K562 (cell line): ENCODE data around the gene ATP5PD. TPM values are rescaled to one million over a fixed set of nuclear protein-coding genes. Genes with fewer than 3 reads are reported as not detected.

Source experiments
- ATF7 ChIP-seq: fragments of 450-650 bp; IDR thresholded peaks from 2 replicates; pipeline ENCODE4 v1.7.1; 2014; ENCODE audit warnings: mild to moderate bottlenecking, moderate library complexity
- BDP1 ChIP-seq: IDR thresholded peaks from 3 replicates; pipeline ENCODE4 v1.6.1; 2011; ENCODE audit not compliant: insufficient read length, insufficient read depth
- BHLHE40 ChIP-seq: IDR thresholded peaks from 2 replicates; pipeline ENCODE4 v1.6.1; 2011; ENCODE audit warnings: low read length, improper control_type of control experiment
- BMI1 ChIP-seq: fragments of 150-350 bp; IDR thresholded peaks from 2 replicates; pipeline ENCODE4 v1.6.1; 2014; ENCODE audit warnings: low read length
- CBFA2T2 ChIP-seq: fragments of 450-650 bp; conservative IDR thresholded peaks from 2 replicates; pipeline ENCODE4 v1.6.1; 2017; ENCODE audit warnings: mild to moderate bottlenecking
- CHD2 ChIP-seq: IDR thresholded peaks from 2 replicates; pipeline ENCODE4 v1.6.1; 2011; ENCODE audit warnings: low read depth, low read length
- ESRRB ChIP-seq: fragments of 250-450 bp; sonication (Bioruptor Pico); IDR thresholded peaks from 2 replicates; pipeline ENCODE4 v1.5.0; 2020; ENCODE audit warnings: mild to moderate bottlenecking, moderate library complexity, borderline replicate concordance
- GATAD2B ChIP-seq: fragments of 450-650 bp; IDR thresholded peaks from 2 replicates; pipeline ENCODE4 v1.6.1; 2017; ENCODE audit warnings: mild to moderate bottlenecking, borderline replicate concordance
- HNRNPLL ChIP-seq: fragments of 200-400 bp; formaldehyde crosslinking; IDR thresholded peaks from 2 replicates; pipeline ENCODE4 v1.6.1; 2017; ENCODE audit warnings: low read length, low read depth, mild to moderate bottlenecking; ENCODE audit not compliant: poor library complexity, severe bottlenecking
- JUN ChIP-seq, 2 experiments: sonication (generic) in 1 of 2; formaldehyde crosslinking in 1 of 2; IDR thresholded peaks; 2 replicates each; pipeline versions ENCODE4 v1.6.1 to v1.8.0; 2012 to 2022; ENCODE audit warnings: borderline replicate concordance in 2 of 2, mild to moderate bottlenecking in 2 of 2, improper control_type of control experiment in 1 of 2, low read depth in 1 of 2, low read length in 1 of 2, missing genetic modification reagents in 1 of 2
- MXI1 ChIP-seq: IDR thresholded peaks from 2 replicates; pipeline ENCODE4 v1.6.1; 2011; ENCODE audit warnings: low read depth, mild to moderate bottlenecking, improper control_type of control experiment, low read length
- NR1H2 ChIP-seq: sonication (generic); formaldehyde crosslinking; IDR thresholded peaks from 2 replicates; pipeline ENCODE4 v1.4.0; 2020; ENCODE audit warnings: mild to moderate bottlenecking, missing genetic modification reagents
- PCBP1 ChIP-seq: fragments of 200-400 bp; formaldehyde crosslinking; IDR thresholded peaks from 2 replicates; pipeline ENCODE4 v1.6.1; 2018; ENCODE audit warnings: mild to moderate bottlenecking, low read depth, low read length; ENCODE audit not compliant: poor library complexity, severe bottlenecking
- POLR3A ChIP-seq: IDR thresholded peaks from 2 replicates; pipeline ENCODE4 v1.6.1; 2011; ENCODE audit warnings: borderline replicate concordance, mild to moderate bottlenecking, moderate library complexity; ENCODE audit not compliant: insufficient read length, insufficient read depth; ENCODE audit errors: extremely low read depth
- RBM15 ChIP-seq: fragments of 200-400 bp; formaldehyde crosslinking; IDR thresholded peaks from 2 replicates; pipeline ENCODE4 v1.6.1; 2018; ENCODE audit warnings: mild to moderate bottlenecking, low read length, moderate library complexity; ENCODE audit not compliant: insufficient read depth
- SAFB ChIP-seq: fragments of 200-400 bp; formaldehyde crosslinking; IDR thresholded peaks from 2 replicates; pipeline ENCODE4 v1.6.1; 2017; ENCODE audit warnings: low read depth, low read length, borderline replicate concordance
- SMAD1 ChIP-seq: fragments of 150-350 bp; IDR thresholded peaks from 2 replicates; pipeline ENCODE4 v1.6.1; 2014; ENCODE audit warnings: low read length, low read depth; ENCODE audit not compliant: partially characterized antibody
- SMAD4 ChIP-seq: fragments of 250-450 bp; sonication (Bioruptor Pico); conservative IDR thresholded peaks from 2 replicates; pipeline ENCODE4 v1.8.0; 2021; ENCODE audit warnings: inconsistent platforms, mild to moderate bottlenecking, moderate library complexity
- SNRNP70 ChIP-seq: fragments of 200-400 bp; formaldehyde crosslinking; optimal IDR thresholded peaks from 2 replicates; pipeline ENCODE3; 2017; ENCODE audit warnings: low read depth, low read length
- STAG1 ChIP-seq: sonication (generic); formaldehyde crosslinking; IDR thresholded peaks from 2 replicates; pipeline ENCODE4 v1.5.0; 2020; ENCODE audit warnings: missing genetic modification reagents, borderline replicate concordance
- TBP ChIP-seq: optimal IDR thresholded peaks from 2 replicates; pipeline ENCODE3; 2011; ENCODE audit warnings: low read depth, low read length, improper control_type of control experiment
- WHSC1 ChIP-seq: IDR thresholded peaks from one replicate; pipeline ENCODE4 v1.6.1; 2012; ENCODE audit warnings: low read length, control low read depth, inconsistent platforms
- ZC3H4 ChIP-seq: sonication (generic); formaldehyde crosslinking; IDR thresholded peaks from 2 replicates; pipeline ENCODE4 v1.9.0; 2021; ENCODE audit warnings: missing genetic modification reagents, borderline replicate concordance
- ZFX ChIP-seq: sonication (generic); formaldehyde crosslinking; IDR thresholded peaks from 2 replicates; pipeline ENCODE4 v1.8.0; 2022; ENCODE audit warnings: mild to moderate bottlenecking, missing genetic modification reagents, moderate library complexity
- ZKSCAN3 ChIP-seq: fragments of 250-450 bp; sonication (Bioruptor Pico); IDR thresholded peaks from 2 replicates; pipeline ENCODE4 v1.4.0; 2020
- ZNF134 ChIP-seq: fragments of 250-450 bp; sonication (Bioruptor Pico); conservative IDR thresholded peaks from 2 replicates; pipeline ENCODE4 v1.4.0; 2020
- ZNF165 ChIP-seq: fragments of 250-450 bp; sonication (Bioruptor Pico); IDR thresholded peaks from 2 replicates; pipeline ENCODE4 v1.4.0; 2020; ENCODE audit warnings: borderline replicate concordance
- ZNF184 ChIP-seq: sonication (generic); formaldehyde crosslinking; IDR thresholded peaks from 2 replicates; pipeline ENCODE4 v1.5.0; 2020; ENCODE audit warnings: missing genetic modification reagents
- ZNF41 ChIP-seq: fragments of 250-450 bp; sonication (Bioruptor Pico); conservative IDR thresholded peaks from 2 replicates; pipeline ENCODE4 v1.4.0; 2020; ENCODE audit warnings: mild to moderate bottlenecking
- polyA plus RNA-seq, 8 experiments: library from polyadenylated mRNA; depleted of rRNA in 4 of 8; stranded (reverse) in 5 of 8; unstranded in 3 of 8; fragments of >200 nt; fragmentation: Nextera tagmentation in 2 of 8; fragmentation: Illumina TruSeq in 1 of 8; extraction: Ambion mirVana in 2 of 8; extraction: Trizol in 1 of 8; gene quantifications; 2 replicates each; pipeline versions ENCODE4 v1.2.1 to v1.2.3, GENCODE V29; 2011 to 2014; ENCODE audit warnings: inconsistent platforms in 1 of 8, missing spikeins in 1 of 8
- total RNA-seq, 7 experiments: library from RNA; depleted of rRNA in 6 of 7; stranded (reverse); fragments of >200 nt in 6 of 7; fragmentation: Illumina TruSeq in 2 of 7; extraction: Trizol in 2 of 7; gene quantifications; 2 replicates each; pipeline versions ENCODE4 v1.2.1 to v1.2.3, GENCODE V29; 2011 to 2021; ENCODE audit warnings: low replicate concordance in 1 of 7
- TF ChIP-seq, protein P1 (sequence below), 2 experiments: fragments of 450-650 bp in 1 of 2; sonication (generic) in 1 of 2; formaldehyde crosslinking in 1 of 2; IDR thresholded peaks in 1 of 2; conservative IDR thresholded peaks in 1 of 2; 2 replicates each; pipeline versions ENCODE4 v1.6.1 to v1.8.1; 2016 to 2023; ENCODE audit warnings: mild to moderate bottlenecking in 2 of 2, moderate library complexity in 2 of 2, inconsistent platforms in 1 of 2, missing genetic modification reagents in 1 of 2

The ATP5PD gene
- total and polyA plus RNA-seq, 9 of the 15 experiments (the other 6 are each of a cell fraction or from before 2014, with no cell fraction given) = 271 to 828 (median 432) TPM

DNA sequence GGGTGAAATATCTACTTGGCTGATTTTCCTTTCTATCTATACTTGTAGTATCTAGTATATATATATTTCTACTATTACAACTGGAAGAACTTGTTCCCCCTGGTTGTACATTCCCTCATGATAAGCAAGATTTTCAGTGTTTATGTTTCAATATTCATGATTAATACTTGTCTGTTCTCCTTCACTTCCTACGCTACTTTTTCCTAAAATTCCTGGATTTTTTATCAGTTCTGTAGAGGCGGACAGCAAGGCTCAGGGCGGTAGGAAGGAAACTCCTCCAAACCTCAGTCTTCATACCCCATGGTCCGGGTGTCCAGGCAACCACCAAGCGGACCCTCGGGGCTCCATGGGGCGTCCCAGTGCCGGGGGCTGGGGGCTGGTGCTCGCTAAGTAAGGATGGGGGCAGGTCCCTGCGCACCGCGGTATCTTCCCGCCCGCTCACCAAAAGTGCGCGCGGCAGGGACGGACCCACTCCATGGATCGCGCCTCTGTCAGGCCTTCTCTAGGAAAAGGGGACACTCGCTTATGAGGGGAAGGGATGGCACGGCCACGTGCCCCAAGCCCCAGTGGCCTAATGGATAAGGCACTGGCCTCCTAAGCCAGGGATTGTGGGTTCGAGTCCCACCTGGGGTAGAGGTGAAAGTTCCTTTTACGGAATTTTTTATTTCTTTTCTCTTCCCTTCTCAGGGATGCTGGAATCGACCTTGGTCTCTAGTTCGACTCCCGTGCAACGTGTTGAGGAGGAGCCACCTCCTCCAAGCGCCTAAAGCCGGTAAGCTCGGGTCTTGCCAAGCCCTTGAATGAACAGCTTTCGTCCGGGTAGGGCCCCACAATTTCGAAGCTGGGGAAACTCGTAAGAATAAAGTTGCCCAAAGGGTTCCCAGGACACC is 13.2 kb downstream of the ATP5PD start (continued):
- TF ChIP-seq CBFA2T2 = 0 out of 2 replicates have a peak, but pooled peaks have one; percentile 13
- TF ChIP-seq WHSC1 = no peak
- no peak for TF ChIP-seq ZKSCAN3 (CRISPR knock-in tag)
- peak; percentile 61 for TF ChIP-seq MXI1
- TF ChIP-seq SNRNP70 = no peak
- TF ChIP-seq BMI1 = no peak
- TF ChIP-seq ZNF134 = no peak
- TF ChIP-seq TBP = peak; percentile 100
- TF ChIP-seq JUN (IDR thresholded peaks at IDR 0.05; ENCODE audit: borderline replicate concordance, low read depth, low read length) = peak; percentile 63; the same call in 1 of the 2 replicates
- no peak for TF ChIP-seq JUN (CRISPR knock-in tag; IDR thresholded peaks at IDR 0.05; ENCODE audit: borderline replicate concordance)
- TF ChIP-seq ESRRB = no peak
- peak; percentile 82; the same call in 1 of the 2 replicates for TF ChIP-seq GATAD2B
- no peak for TF ChIP-seq SAFB
- peak; percentile 82 for TF ChIP-seq POLR3A
- no peak for TF ChIP-seq STAG1
- TF ChIP-seq HNRNPLL = no peak
- peak; percentile 81 for TF ChIP-seq ZFX
- TF ChIP-seq PCBP1 = no peak
- no peak for TF ChIP-seq ZNF41
- TF ChIP-seq ZNF165 (CRISPR knock-in tag) = no peak
- TF ChIP-seq ATF7 = peak; percentile 63; the same call in 1 of the 2 replicates
- TF ChIP-seq ZC3H4 (CRISPR knock-in tag) = no peak
- peak; percentile 88 for TF ChIP-seq BHLHE40
- TF ChIP-seq, protein P1, sequence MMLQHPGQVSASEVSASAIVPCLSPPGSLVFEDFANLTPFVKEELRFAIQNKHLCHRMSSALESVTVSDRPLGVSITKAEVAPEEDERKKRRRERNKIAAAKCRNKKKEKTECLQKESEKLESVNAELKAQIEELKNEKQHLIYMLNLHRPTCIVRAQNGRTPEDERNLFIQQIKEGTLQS (IDR thresholded peaks at IDR 0.05) = no peak
- TF ChIP-seq, protein P1 (CRISPR knock-in tag; conservative IDR thresholded peaks at IDR 0.05) = no peak; the same call in 1 of the 2 replicates
- no peak for TF ChIP-seq RBM15
- TF ChIP-seq NR1H2 (CRISPR knock-in tag) = no peak
- peak; percentile 82 for TF ChIP-seq BDP1
- TF ChIP-seq CHD2 = peak; percentile 42; the same call in 1 of the 2 replicates
- 0 out of 2 replicates have a peak, but pooled peaks have one; percentile 24 for TF ChIP-seq SMAD4
- no peak for TF ChIP-seq SMAD1
- TF ChIP-seq ZNF184 (CRISPR knock-in tag) = no peak
